CD8-positive, alpha-beta memory T cell (primary cell): ENCODE results near the gene BAG1. TPM values are rescaled to one million over a fixed set of nuclear protein-coding genes. Genes with fewer than 3 reads are reported as not detected.

Source experiments
- CTCF ChIA-PET: fragments of 350-600 bp; sonication (Branson Sonifier 250); formaldehyde crosslinking; loops from one replicate; lab custom pipeline; 2021; ENCODE audit warnings: antibody characterized with exemption; lab: Charles Lee
- POLR2A ChIA-PET: fragments of 350-600 bp; sonication (Branson Sonifier 250); formaldehyde crosslinking; loops from one replicate; lab custom pipeline; 2021; ENCODE audit warnings: antibody characterized with exemption; lab: Charles Lee
- DNase-seq, 5 donors: peaks; one replicate each; pipeline versions ENCODE4 v3.0.0 to v3.0.0-alpha.2; 2020 to 2022; ENCODE audit warnings: mixed read lengths in 1 of 5
- H3K27ac ChIP-seq: one replicate; pipeline ENCODE4 v1.7.0; 2013; ENCODE audit warnings: low read depth, mild to moderate bottlenecking, low read length, moderate library complexity
- H3K27me3 ChIP-seq: 2 replicates; pipeline ENCODE4 v1.7.0; 2013; ENCODE audit warnings: low read length, mild to moderate bottlenecking; ENCODE audit not compliant: insufficient read depth, poor library complexity, severe bottlenecking
- H3K36me3 ChIP-seq: 2 replicates; pipeline ENCODE4 v1.7.0; 2013; ENCODE audit warnings: mild to moderate bottlenecking, low read length, moderate library complexity; ENCODE audit not compliant: insufficient read depth
- H3K4me1 ChIP-seq: 2 replicates; pipeline ENCODE4 v1.7.0; 2013; ENCODE audit warnings: mild to moderate bottlenecking, low read length, moderate library complexity; ENCODE audit not compliant: insufficient read depth
- H3K4me3 ChIP-seq: 2 replicates; pipeline ENCODE4 v1.7.0; 2013; ENCODE audit warnings: mild to moderate bottlenecking, low read length
- H3K9me3 ChIP-seq: 2 replicates; pipeline ENCODE4 v1.7.0; 2013; ENCODE audit warnings: mild to moderate bottlenecking, low read length
- H3K27ac Mint-ChIP-seq, 8 donors: one replicate each; pipeline ENCODE4 v1.8.0; 2020 to 2021; ENCODE audit warnings: mixed read lengths in 8 of 8, mild to moderate bottlenecking in 6 of 8, inconsistent platforms in 3 of 8, moderate library complexity in 3 of 8
- H3K27me3 Mint-ChIP-seq, 2 donors: one replicate each; pipeline ENCODE4 v1.8.0; 2020 to 2021; ENCODE audit warnings: mixed read lengths in 2 of 2, mild to moderate bottlenecking in 1 of 2, moderate library complexity in 1 of 2
- H3K36me3 Mint-ChIP-seq, 3 donors: one replicate each; pipeline ENCODE4 v1.8.0; 2020 to 2021; ENCODE audit warnings: mixed read lengths in 3 of 3, inconsistent platforms in 1 of 3, mild to moderate bottlenecking in 1 of 3
- H3K4me1 Mint-ChIP-seq, 3 donors: one replicate each; pipeline ENCODE4 v1.8.0; 2020 to 2021; ENCODE audit warnings: mixed read lengths in 3 of 3, inconsistent platforms in 1 of 3, mild to moderate bottlenecking in 1 of 3
- H3K4me3 Mint-ChIP-seq, 7 donors: one replicate each; pipeline ENCODE4 v1.8.0; 2020 to 2021; ENCODE audit warnings: mixed read lengths in 7 of 7, mild to moderate bottlenecking in 6 of 7, moderate library complexity in 4 of 7, inconsistent platforms in 2 of 7
- H3K9me3 Mint-ChIP-seq, 5 donors: one replicate each; pipeline ENCODE4 v1.8.0; 2020 to 2022; ENCODE audit warnings: mixed read lengths in 5 of 5, mild to moderate bottlenecking in 3 of 5, moderate library complexity in 2 of 5, inconsistent platforms in 1 of 5
- polyA plus RNA-seq: library from polyadenylated mRNA; unstranded; fragments of 300-500 nt; fragmentation: Illumina TruSeq; gene quantifications from one replicate; pipeline ENCODE4 v1.2.3, GENCODE V29; 2021
- total RNA-seq, 2 experiments: library from RNA; stranded (reverse); gene quantifications; one replicate each; pipeline ENCODE4 v1.2.3, GENCODE V29; 2021

BAG1 gene
- total and polyA plus RNA-seq, 3 experiments from 2014 or later: 70.6 to 91.5 (median 83.6) TPM

GRCh38 chr9:33273972-33274328 lies 9.4 kb upstream of the BAG1 start:
- Histone ChIP-seq H3K27me3 (no peaks in the 10 kb centered on the region), H3K9me3 (no peaks in the 10 kb centered on the region), H3K36me3 (peaks cover 60% of the 10 kb centered on the region), H3K4me1 (no peaks in the 10 kb centered on the region), H3K27ac (no peak overlapping the region), H3K4me3 (no peak overlapping the region)
- DNase-seq: no peak
- ChIA-PET POLR2A (interaction anchor here (1.2 kb wide), 1 partner anchor 16 kb away, joined by 3 read pairs; the partner anchor contains the start of gene NFX1), CTCF (interaction anchor here (1.9 kb wide), 1 partner anchor 13 kb away, joined by 7 read pairs; no protein-coding TSS in a partner anchor)
- no peaks in the 10 kb centered on the region for H3K9me3 Mint-ChIP-seq
- H3K4me1 Mint-ChIP-seq: peaks cover 7 to 12% (median 8%) of the 10 kb centered on the region in 3 donors
- H3K27me3 Mint-ChIP-seq: no peaks in the 10 kb centered on the region
- peaks cover 0 to 86% (median 24%) of the 10 kb centered on the region in 3 donors for H3K36me3 Mint-ChIP-seq
- H3K4me3 Mint-ChIP-seq: no peak overlapping the region
- H3K27ac Mint-ChIP-seq: peak overlapping the region in 2 of 8 donors; percentile 79

- Histone ChIP-seq H3K4me3 (no peak overlapping the region), H3K36me3 (peaks cover 56% of the 10 kb centered on the region), H3K4me1 (no peaks in the 10 kb centered on the region), H3K9me3 (no peaks in the 10 kb centered on the region), H3K27ac (no peak overlapping the region), H3K27me3 (no peaks in the 10 kb centered on the region)
- H3K4me1 Mint-ChIP-seq: peaks cover 7 to 12% (median 8%) of the 10 kb centered on the region in 3 donors
- ChIA-PET CTCF (interaction anchor here (0.8 to 1.9 kb wide), 2 partner anchors 10 to 14 kb away, joined by 3 to 7 read pairs; no protein-coding TSS in a partner anchor), POLR2A (interaction anchor here (1.2 kb wide), 1 partner anchor 17 kb away, joined by 3 read pairs; the partner anchor contains the start of gene NFX1)
- H3K36me3 Mint-ChIP-seq: peaks cover 0 to 84% (median 24%) of the 10 kb centered on the region in 3 donors
- peak overlapping the region in 5 of 8 donors; percentile 26 to 79 (median 50) for H3K27ac Mint-ChIP-seq
- DNase-seq: no peak
- H3K4me3 Mint-ChIP-seq: peak overlapping the region in 1 of 7 donors; percentile 2
- no peaks in the 10 kb centered on the region for H3K9me3 Mint-ChIP-seq
- no peaks in the 10 kb centered on the region for H3K27me3 Mint-ChIP-seq
Observed at GRCh38 chr9:33273266-33273971, 8.9 kb upstream of the BAG1 start.

GRCh38 chr9:33272061-33272460 lies 7.6 kb upstream of the BAG1 start:
- no peaks in the 10 kb centered on the region for H3K9me3 Mint-ChIP-seq
- no peaks in the 10 kb centered on the region for H3K27me3 Mint-ChIP-seq
- H3K4me1 Mint-ChIP-seq: peaks cover 13 to 25% (median 21%) of the 10 kb centered on the region in 3 donors
- ChIA-PET CTCF (no interaction called here), POLR2A (no interaction called here)
- H3K4me3 Mint-ChIP-seq: peak overlapping the region in 1 of 7 donors; percentile 40
- no peaks in the 10 kb centered on the region for H3K27me3 ChIP-seq
- H3K4me1 ChIP-seq: peaks cover 5% of the 10 kb centered on the region
- H3K4me3 ChIP-seq: no peak overlapping the region
- H3K36me3 ChIP-seq: peaks cover 49% of the 10 kb centered on the region
- H3K27ac ChIP-seq: no peak overlapping the region
- DNase-seq: no peak
- peaks cover 0 to 83% (median 20%) of the 10 kb centered on the region in 3 donors for H3K36me3 Mint-ChIP-seq
- no peaks in the 10 kb centered on the region for H3K9me3 ChIP-seq
- H3K27ac Mint-ChIP-seq: peak overlapping the region in 2 of 8 donors; percentile 38 to 54

- ChIA-PET POLR2A (no interaction called here), CTCF (no interaction called here)
- Histone ChIP-seq H3K4me1 (peaks cover 23% of the 10 kb centered on the region), H3K36me3 (peaks cover 35% of the 10 kb centered on the region), H3K27me3 (no peaks in the 10 kb centered on the region), H3K27ac (no peak overlapping the region), H3K9me3 (no peaks in the 10 kb centered on the region), H3K4me3 (no peak overlapping the region)
- H3K4me1 Mint-ChIP-seq: peaks cover 28 to 44% (median 40%) of the 10 kb centered on the region in 3 donors
- H3K27me3 Mint-ChIP-seq: no peaks in the 10 kb centered on the region
- no peak overlapping the region for H3K27ac Mint-ChIP-seq
- H3K36me3 Mint-ChIP-seq: peaks cover 0 to 75% (median 19%) of the 10 kb centered on the region in 3 donors
- no peak for DNase-seq
- H3K9me3 Mint-ChIP-seq: no peaks in the 10 kb centered on the region
- no peak overlapping the region for H3K4me3 Mint-ChIP-seq
Observed at GRCh38 chr9:33270146-33270545, 5.6 kb upstream of the BAG1 start.

- peaks cover 0 to 68% (median 14%) of the 10 kb centered on the region in 3 donors for H3K36me3 Mint-ChIP-seq
- Histone ChIP-seq H3K4me3 (no peak overlapping the region), H3K27ac (no peak overlapping the region), H3K4me1 (peaks cover 35% of the 10 kb centered on the region), H3K27me3 (no peaks in the 10 kb centered on the region), H3K36me3 (peaks cover 25% of the 10 kb centered on the region), H3K9me3 (no peaks in the 10 kb centered on the region)
- POLR2A ChIA-PET: no interaction called here
- H3K4me3 Mint-ChIP-seq: peak overlapping the region in 2 of 7 donors; percentile 10 to 22
- H3K27me3 Mint-ChIP-seq: no peaks in the 10 kb centered on the region
- peaks cover 41 to 52% (median 50%) of the 10 kb centered on the region in 3 donors for H3K4me1 Mint-ChIP-seq
- CTCF ChIA-PET: interaction anchor here (1.1 kb wide), 1 partner anchor 21 kb away, joined by 3 read pairs; no protein-coding TSS in a partner anchor
- H3K9me3 Mint-ChIP-seq: no peaks in the 10 kb centered on the region
- H3K27ac Mint-ChIP-seq: peak overlapping the region in 7 of 8 donors; percentile 1 to 97 (median 69)
- DNase-seq: no peak
Observed at GRCh38 chr9:33267151-33267767, 2.8 kb upstream of the BAG1 start.

GRCh38 chr9:33265211-33265865 lies 830 bp upstream of the BAG1 start:
- H3K27ac ChIP-seq: peak overlapping the region; percentile 77
- H3K9me3 Mint-ChIP-seq: no peaks in the 10 kb centered on the region
- no peaks in the 10 kb centered on the region for H3K27me3 Mint-ChIP-seq
- peak overlapping the region; percentile 88 to 95 (median 91) for H3K4me3 Mint-ChIP-seq
- H3K36me3 ChIP-seq: peaks cover 24% of the 10 kb centered on the region
- ChIA-PET CTCF (interaction anchor here (0.9 kb wide), 1 partner anchor 19 kb away, joined by 3 read pairs; no protein-coding TSS in a partner anchor), POLR2A (interaction anchor here (4.1 kb wide), 1 partner anchor 25 kb away, joined by 28 read pairs; the partner anchor contains the start of gene NFX1)
- peaks cover 42 to 60% (median 58%) of the 10 kb centered on the region in 3 donors for H3K4me1 Mint-ChIP-seq
- H3K27ac Mint-ChIP-seq: peak overlapping the region; percentile 83 to 99 (median 98)
- DNase-seq: no peak
- no peaks in the 10 kb centered on the region for H3K27me3 ChIP-seq
- H3K4me1 ChIP-seq: peaks cover 35% of the 10 kb centered on the region
- no peaks in the 10 kb centered on the region for H3K9me3 ChIP-seq
- peaks cover 0 to 68% (median 18%) of the 10 kb centered on the region in 3 donors for H3K36me3 Mint-ChIP-seq
- peak overlapping the region; percentile 71 for H3K4me3 ChIP-seq

- DNase-seq: peak in 3 of 5 donors; percentile 34 to 70 (median 51)
- H3K36me3 ChIP-seq: peaks cover 30% of the 10 kb centered on the region
- H3K4me1 ChIP-seq: peaks cover 35% of the 10 kb centered on the region
- no peaks in the 10 kb centered on the region for H3K9me3 ChIP-seq
- Mint-ChIP-seq H3K4me3 (peak overlapping the region; percentile 84 to 98 (median 94)), H3K27me3 (no peaks in the 10 kb centered on the region), H3K36me3 (peaks cover 4 to 72% (median 23%) of the 10 kb centered on the region in 3 donors), H3K9me3 (no peaks in the 10 kb centered on the region), H3K4me1 (peaks cover 42 to 68% (median 62%) of the 10 kb centered on the region in 3 donors), H3K27ac (peak overlapping the region; percentile 76 to 99 (median 94))
- H3K27me3 ChIP-seq: no peaks in the 10 kb centered on the region
- peak overlapping the region; percentile 92 for H3K4me3 ChIP-seq
- H3K27ac ChIP-seq: peak overlapping the region; percentile 85
- POLR2A ChIA-PET: interaction anchor here (0.6 to 4.1 kb wide), 5 partner anchors 15 to 239 kb away, joined by 3 to 28 read pairs (median 3); partner anchors contain the start of genes B4GALT1, DNAJA1, NFX1 and SMU1
- CTCF ChIA-PET: interaction anchor here (1.3 to 1.6 kb wide), 2 partner anchors 23 to 38 kb away, joined by 4 to 6 read pairs; no protein-coding TSS in a partner anchor
Observed at GRCh38 chr9:33264003-33264472, 470 bp downstream of the BAG1 start.
